HG03558 (cell line): ENCODE measurements around the gene COX19.
"Not testable (repeated sequence)": the region's sequence is repeated elsewhere in the genome, so short reads cannot be mapped to it uniquely, and the experiment has no call there.

Experiments
- ATAC-seq: cut with Tn5 transposase; IDR thresholded peaks from one replicate; pipeline ENCODE4 v1.9.1; 2021; ENCODE audit warnings: moderate number of reproducible peaks; ENCODE audit not compliant: unreplicated experiment; ENCODE audit errors: extremely low read depth

The COX19 gene

DNA sequence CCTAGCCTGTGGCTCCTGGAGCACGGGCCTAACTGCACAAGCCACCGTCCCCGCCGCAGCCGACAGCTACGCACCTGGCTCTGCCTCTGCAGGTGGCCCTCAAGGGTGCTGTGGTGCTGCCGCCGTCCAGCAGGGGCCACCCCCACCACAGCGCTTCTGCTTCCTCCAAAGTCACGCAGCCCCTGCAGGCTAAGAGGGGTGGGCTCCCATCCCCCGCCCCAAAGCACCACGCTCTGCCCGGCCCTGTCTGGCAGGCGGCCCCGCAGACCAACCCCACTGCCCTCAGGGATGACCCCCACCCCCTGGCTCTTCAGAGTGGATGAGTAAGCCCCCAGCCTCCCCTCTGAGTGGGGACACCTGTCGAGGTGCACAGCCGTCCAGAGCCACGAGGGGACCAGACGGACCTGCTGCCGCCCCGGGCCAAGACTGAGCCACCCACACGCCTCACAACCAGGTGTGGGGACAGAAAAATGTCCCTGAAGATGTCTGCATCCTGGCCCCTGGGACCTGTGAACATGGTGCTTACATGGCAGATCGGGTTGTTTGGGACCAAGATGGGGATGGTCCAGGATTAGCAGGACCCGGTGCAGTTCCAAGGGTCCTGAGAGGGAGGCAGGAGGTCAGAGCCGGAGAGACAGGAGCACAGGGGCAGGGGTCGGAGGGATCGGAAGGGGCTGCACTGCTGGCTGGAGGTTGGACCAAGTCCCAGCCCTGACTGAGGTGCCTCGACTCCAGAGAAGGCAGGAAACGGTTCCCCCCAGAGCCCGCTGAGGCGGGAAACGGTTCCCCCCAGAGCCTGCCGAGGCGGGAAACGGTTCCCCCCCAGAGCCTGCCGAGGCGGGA is 11.9 kb downstream of the COX19 start:
- ATAC-seq: no peak

DNA sequence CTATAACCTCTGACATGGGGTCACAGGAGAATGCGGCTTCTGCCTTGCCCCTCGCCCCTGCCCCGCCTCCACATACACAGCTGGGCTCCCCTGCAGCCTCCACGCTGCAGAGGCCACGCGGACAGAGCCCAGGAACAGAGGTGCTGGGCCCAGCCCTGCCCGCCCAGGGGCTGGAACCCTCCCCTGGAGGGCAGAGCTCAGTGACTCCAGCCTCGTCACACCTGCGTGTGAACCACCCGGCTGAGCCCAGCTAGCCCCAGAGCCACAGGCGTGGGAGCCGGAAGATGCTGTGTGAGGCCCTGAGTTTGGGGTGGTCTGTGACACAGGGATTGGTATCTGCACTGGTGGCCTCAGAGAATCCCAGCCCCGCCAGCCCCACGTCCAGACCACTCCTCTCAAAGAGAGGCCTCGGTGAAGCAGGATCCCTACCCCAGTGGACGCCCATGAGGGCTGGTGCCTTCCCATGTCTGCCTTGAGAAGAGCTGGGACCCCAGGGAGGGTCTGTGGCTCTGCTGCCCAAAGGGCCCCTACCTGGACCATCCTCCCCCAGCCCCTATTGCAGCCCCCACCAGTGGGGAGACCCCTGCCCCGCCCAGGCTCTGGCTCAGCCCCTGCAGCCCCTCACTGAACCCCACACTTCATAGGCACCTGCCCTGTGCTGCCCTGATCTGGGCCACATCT is 12.8 kb downstream of the COX19 start:
- ATAC-seq: no peak

GRCh38 chr7:961546-962400 is 13.6 kb downstream of the COX19 start:
- ATAC-seq: no peak

DNA sequence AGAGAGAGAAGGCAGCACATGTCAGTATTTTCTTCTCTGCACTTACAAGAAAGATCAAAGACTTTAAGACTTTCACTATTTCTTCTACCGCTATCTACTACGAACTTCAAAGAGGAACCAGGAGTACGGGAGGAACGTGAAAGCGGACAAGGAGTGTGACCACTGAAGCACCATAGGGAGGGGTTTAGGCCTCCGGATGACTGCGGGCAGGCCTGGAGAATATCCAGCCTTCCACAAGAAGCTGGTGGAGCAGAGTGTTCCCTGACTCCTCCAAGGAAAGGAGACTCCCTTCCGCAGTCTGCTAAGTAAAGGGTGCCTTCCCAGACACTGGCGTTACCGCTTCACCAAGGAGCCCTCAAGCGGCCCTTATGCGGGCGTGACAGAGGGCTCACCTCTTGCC is 14.4 kb downstream of the COX19 start:
- ATAC-seq: not testable (repeated sequence)

GRCh38 chr7:960269-960871 is 15.0 kb downstream of the COX19 start:
- ATAC-seq: no peak

GRCh38 chr7:959740-960139 is 15.6 kb downstream of the COX19 start:
- not testable (repeated sequence) for ATAC-seq

GRCh38 chr7:959271-959670 is 16.1 kb downstream of the COX19 start:
- no peak for ATAC-seq

DNA sequence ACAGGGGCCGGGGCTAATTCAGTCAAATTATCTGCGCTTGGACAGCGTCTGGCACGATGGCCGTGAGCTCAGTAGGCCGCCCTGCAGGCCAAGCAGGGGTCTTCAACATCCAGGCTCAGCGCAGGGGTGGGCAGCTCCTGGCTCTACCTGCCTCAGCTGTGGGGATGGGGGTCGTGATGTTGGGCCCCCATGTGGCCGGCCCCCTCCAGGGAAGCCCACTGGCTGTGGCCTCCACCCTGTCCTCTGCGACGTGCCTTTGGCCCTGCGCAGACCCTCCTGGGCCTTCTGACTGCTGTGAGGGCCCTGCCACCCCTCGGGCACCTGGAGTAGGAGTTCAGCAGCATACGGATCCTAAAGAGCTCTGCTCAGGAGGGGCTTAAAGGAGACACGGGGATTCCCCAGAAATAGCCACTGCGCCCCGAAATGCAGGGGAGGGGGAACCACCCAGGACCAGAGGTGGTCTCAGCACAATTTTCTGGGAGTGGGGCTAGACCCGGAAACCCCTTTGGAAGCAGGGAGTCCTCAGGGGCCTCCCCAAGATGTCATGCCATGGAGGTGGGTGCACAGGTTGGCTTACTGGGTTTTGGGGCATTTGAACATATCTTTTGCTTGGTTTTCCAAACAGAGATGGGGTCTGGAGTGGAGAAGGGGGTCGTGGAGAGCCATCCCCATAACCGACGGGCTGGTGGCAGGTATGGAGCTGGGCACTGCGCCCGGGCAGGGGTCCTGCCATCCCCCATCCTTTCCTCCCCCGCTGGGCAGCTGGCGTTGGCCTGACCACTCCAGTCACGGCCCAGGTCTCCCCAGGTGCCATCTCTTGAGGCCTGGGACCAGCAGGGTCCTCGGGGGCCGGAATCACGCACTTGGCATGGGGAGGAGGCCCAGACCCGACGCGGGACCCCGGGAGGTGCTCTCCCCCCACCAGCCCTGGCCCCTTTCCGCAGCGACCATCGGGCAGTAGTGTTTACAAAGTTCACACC is 16.8 kb downstream of the COX19 start:
- no peak for ATAC-seq

- no peak for ATAC-seq
Measured at GRCh38 chr7:957418-958220, 17.7 kb downstream of the COX19 start.

- no peak for ATAC-seq
Measured at GRCh38 chr7:956031-956430, 19.3 kb downstream of the COX19 start.

GRCh38 chr7:954330-955238 is 20.8 kb downstream of the COX19 start, which contains the start of gene ADAP1:
Gene ADAP1 (minus strand): TSS chr7:954680. CDS start chr7:954477, 203 bp downstream.
- ATAC-seq: no peak

DNA sequence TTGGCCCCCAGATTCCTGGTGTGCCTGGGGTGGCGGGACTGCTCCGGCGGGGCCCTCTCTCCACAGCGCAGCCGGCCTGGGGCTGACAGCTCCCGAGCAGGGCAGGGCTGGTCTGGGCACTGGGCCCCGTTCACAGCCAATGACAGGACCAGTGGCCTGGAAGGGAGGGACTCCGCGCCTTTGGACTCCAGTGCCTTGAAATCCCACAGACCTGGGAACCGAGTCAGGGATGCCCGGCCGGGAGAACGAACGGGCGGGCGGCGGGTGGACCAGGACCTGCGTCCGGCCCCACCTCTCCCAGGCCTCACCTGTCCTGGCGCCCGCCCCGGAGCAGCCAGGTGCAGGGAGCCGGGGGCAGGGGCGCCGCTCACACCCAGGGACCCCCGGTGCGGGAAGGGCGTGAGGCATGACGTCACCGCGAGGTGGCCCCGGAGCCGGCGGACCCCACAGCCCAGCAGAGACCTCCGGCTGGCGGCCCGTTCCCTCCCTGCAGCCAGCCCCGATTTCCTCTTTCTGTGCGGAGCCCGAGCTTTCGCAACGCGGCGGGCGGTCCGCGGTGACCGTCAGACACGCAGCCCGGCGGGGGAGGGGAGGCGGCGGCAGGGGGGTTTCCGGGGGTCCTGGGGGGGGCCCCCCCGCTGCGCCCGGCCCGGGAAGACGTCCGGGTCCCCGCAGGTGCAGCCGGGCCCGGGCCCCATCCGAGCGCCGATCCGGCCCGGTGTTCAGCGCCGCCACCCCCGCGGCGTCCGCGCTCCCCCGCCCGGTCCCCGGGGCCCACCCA is 21.6 kb downstream of the COX19 start:
- ATAC-seq: no peak

DNA sequence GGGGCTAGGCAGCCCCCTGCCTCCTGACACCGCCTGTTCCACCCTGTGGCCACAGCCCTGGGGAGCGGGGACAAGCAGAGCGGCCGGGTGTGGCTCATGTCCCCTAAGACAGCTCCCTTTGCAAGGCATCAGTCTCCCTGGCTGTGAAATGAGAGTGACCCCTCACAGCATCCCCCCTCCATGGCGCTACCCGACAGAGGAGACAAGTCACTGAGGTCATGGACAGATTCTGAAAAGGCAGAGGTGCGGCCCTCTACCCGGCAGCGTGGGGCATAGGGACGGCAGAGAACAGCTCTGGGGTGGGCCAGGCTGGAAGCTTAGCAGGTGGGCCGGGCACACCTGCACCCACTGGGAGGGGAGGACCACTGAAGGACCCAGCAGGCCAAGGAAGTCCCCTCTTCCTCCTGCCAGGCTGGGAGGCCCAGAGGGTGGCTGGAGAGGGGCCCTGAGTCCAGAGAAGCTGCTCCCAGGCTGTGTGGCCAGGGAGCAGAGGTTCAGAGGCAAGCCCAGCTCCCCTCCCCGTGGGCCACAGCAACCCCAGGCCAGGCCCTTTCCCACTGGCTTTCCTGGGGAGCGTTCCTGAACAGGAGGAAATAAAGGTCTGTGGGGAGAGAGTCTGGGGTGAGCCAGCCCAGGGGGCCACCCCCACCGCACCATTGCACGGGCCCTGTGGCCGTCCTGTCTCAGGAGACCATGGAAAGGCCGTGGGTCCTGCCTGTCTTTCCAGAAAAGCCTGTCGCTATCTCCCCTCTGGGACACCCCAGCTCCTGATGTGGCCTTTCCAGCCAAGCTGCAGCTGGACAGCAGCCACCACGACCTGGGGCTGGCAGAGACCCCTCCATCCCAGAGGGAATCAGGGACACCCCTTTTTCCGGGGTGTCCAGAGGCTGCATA is 22.6 kb downstream of the COX19 start:
- no peak for ATAC-seq

- no peak for ATAC-seq
Measured at GRCh38 chr7:951881-952547, 23.3 kb downstream of the COX19 start.
